GM19455 (cell line): ENCODE results near the gene ATPAF1.
"Not testable (repeated sequence)": the region's sequence is repeated elsewhere in the genome, so short reads cannot be mapped to it uniquely, and the experiment has no call there.

Experiments used
- ATAC-seq: cut with Tn5 transposase; IDR thresholded peaks from one replicate; pipeline ENCODE4 v1.9.1; 2021; ENCODE audit not compliant: unreplicated experiment

The ATPAF1 gene

GRCh38 chr1:46667782-46668760 lies at the start of gene ATPAF1:
TSS of gene ATPAF1 (minus strand) at chr1:46668364. CDS start at chr1:46668322, 42 bp downstream.
- peak; percentile 70 for ATAC-seq

GRCh38 chr1:46717654-46718053 lies 49.5 kb upstream of the ATPAF1 start:
- no peak for ATAC-seq

- ATAC-seq: no peak
Observed at GRCh38 chr1:46714976-46715375, 46.8 kb upstream of the ATPAF1 start.

GRCh38 chr1:46708121-46708520 lies 40.0 kb upstream of the ATPAF1 start:
- no peak for ATAC-seq

- ATAC-seq: no peak
Observed at GRCh38 chr1:46705408-46705807, 37.2 kb upstream of the ATPAF1 start.

- ATAC-seq: no peak
Observed at GRCh38 chr1:46703927-46704641, 35.9 kb upstream of the ATPAF1 start.

- ATAC-seq: no peak
Observed at GRCh38 chr1:46699666-46700065, 31.5 kb upstream of the ATPAF1 start.

GRCh38 chr1:46697053-46697452 lies 28.9 kb upstream of the ATPAF1 start:
- no peak for ATAC-seq

- not testable (repeated sequence) for ATAC-seq
Observed at GRCh38 chr1:46694676-46695075, 26.5 kb upstream of the ATPAF1 start.

- no peak for ATAC-seq
Observed at GRCh38 chr1:46692811-46693770, 24.9 kb upstream of the ATPAF1 start.

GRCh38 chr1:46691997-46692790 lies 24.0 kb upstream of the ATPAF1 start:
- no peak for ATAC-seq

GRCh38 chr1:46690931-46691421 lies 22.8 kb upstream of the ATPAF1 start:
- no peak for ATAC-seq

- ATAC-seq: no peak
Observed at GRCh38 chr1:46689897-46690296, 21.7 kb upstream of the ATPAF1 start.

- ATAC-seq: no peak
Observed at GRCh38 chr1:46689356-46689755, 21.2 kb upstream of the ATPAF1 start.

GRCh38 chr1:46687921-46688509 lies 19.9 kb upstream of the ATPAF1 start:
- no peak for ATAC-seq

GRCh38 chr1:46687093-46687659 lies 19.0 kb upstream of the ATPAF1 start:
- no peak for ATAC-seq

GRCh38 chr1:46686255-46686654 lies 18.1 kb upstream of the ATPAF1 start:
- ATAC-seq: no peak

- ATAC-seq: no peak
Observed at GRCh38 chr1:46684670-46685069, 16.5 kb upstream of the ATPAF1 start.

- ATAC-seq: no peak
Observed at GRCh38 chr1:46682064-46682463, 13.9 kb upstream of the ATPAF1 start.
